ENCODE results near the gene FSHR.

Gene FSHR

DNA sequence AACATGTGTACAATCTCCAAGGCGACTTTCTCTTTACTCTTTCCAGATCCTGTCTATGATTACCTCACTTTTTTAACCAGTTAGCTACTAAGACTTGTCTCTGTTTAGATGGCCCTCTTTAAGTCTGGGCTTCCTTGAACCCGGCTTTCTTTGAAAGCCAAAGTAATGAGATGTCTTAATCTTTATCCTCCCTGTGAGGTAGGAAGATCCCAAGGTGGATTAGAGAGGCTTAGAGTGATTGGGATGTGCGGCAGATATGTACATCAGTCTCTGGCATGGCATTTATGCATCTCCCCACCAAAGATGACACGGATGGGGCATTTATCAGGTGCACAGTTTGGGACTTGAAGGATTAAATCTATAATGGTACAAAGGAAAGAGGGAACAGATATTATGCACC is 186.3 kb downstream of the FSHR start:
- intact Hi-C loops (cut with DNase I; ENCODE audit: low total_unique reads), result no loop called here
- DNase-seq, result no peak
- no peak overlapping the region for H3K27ac ChIP-seq
- H3K4me1 ChIP-seq, result no peaks in the 10 kb centered on the region
- no peaks in the 10 kb centered on the region for H3K9me3 ChIP-seq
- H3K36me3 ChIP-seq, result no peaks in the 10 kb centered on the region
- H3K4me3 ChIP-seq, result no peak overlapping the region
- no peak for TF ChIP-seq CTCF (IDR thresholded peaks at IDR 0.05)
- H3K27me3 ChIP-seq, result no peaks in the 10 kb centered on the region

DNA sequence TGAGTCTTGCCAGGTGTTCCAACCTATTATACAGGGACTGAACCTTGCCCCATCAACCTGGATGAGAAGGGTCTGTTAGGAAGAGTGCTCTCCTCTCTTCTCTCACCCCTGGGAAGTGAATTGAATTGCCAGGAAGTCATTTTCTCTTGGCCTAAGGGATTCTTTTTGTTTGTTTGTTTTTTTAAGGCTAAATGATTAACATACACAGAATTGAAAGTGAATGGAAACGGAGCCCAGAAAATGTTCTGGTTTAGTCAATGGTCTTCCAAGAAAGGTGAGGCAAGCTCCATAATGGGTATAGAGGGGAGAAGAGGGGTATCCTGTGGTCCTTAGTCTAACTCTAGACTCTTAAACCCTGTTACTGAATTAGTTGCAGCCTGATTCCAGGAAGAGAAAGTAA is 189.1 kb downstream of the FSHR start:
- intact Hi-C loops (cut with DNase I; ENCODE audit: low total_unique reads), result no loop called here
- H3K27ac ChIP-seq, result no peak overlapping the region
- no peaks in the 10 kb centered on the region for H3K36me3 ChIP-seq
- no peaks in the 10 kb centered on the region for H3K9me3 ChIP-seq
- H3K4me3 ChIP-seq, result no peak overlapping the region
- H3K4me1 ChIP-seq, result no peaks in the 10 kb centered on the region
- peaks cover 0 to 3% of the 10 kb centered on the region in 2 donors for H3K27me3 ChIP-seq
- no peak for DNase-seq
- TF ChIP-seq CTCF (IDR thresholded peaks at IDR 0.05), result no peak

DNA sequence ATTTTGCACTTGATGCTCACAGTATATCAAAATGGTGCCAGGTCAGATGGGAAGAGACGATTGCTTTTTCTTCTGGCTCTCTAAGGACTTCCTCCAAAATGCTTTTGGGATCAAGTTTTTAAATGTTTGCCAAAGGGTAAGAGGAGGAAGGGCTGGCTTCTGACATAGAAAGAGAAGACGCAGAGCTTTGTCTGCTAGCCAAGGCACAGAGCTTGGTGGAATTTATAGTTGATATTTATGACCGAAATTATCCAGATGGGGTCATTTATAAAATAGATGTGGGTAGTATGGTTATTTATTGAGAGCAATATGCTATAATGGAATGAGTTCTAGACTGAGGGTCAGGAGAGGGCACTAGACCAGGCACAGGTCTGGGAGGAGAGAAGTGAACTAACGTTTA is 193.3 kb downstream of the FSHR start:
- H3K36me3 ChIP-seq, result no peaks in the 10 kb centered on the region

DNA sequence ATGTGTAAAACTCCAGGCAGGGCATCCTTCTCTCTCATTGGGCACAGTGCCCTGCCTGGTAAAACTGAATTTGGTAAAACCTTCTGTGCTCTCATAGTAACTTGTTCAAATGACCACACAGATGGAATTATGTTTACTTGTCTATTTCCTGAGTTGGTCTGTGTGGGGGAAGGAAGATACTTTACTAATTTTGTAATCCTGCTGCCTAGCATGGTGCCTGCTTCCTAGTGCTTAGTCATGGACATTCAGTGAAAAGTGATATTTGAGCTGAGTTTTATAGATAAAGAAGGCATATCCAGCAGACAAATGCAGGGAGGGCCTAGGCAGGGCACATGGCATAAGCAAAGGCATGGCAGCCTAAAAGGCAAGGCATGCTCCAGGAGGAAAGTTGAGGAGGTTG is 199.4 kb downstream of the FSHR start:
- no peaks in the 10 kb centered on the region for H3K27me3 ChIP-seq
- H3K36me3 ChIP-seq, result no peaks in the 10 kb centered on the region
- no peak overlapping the region for H3K4me3 ChIP-seq
- intact Hi-C loops (cut with DNase I; ENCODE audit: low total_unique reads), result no loop called here
- no peaks in the 10 kb centered on the region for H3K4me1 ChIP-seq
- DNase-seq, result no peak
- no peak overlapping the region for H3K27ac ChIP-seq
- no peak for TF ChIP-seq CTCF (IDR thresholded peaks at IDR 0.05)
- no peaks in the 10 kb centered on the region for H3K9me3 ChIP-seq

More for the DNA sequence above, 193.3 kb downstream of the FSHR start:
- no peak for TF ChIP-seq CTCF (IDR thresholded peaks at IDR 0.05)
- Histone ChIP-seq H3K9me3 (no peaks in the 10 kb centered on the region), H3K4me3 (no peak overlapping the region), H3K4me1 (no peaks in the 10 kb centered on the region), H3K27me3 (peaks cover 0 to 3% of the 10 kb centered on the region in 2 donors), H3K27ac (no peak overlapping the region)
- no peak for DNase-seq
- intact Hi-C loops (cut with DNase I; ENCODE audit: low total_unique reads), result no loop called here

- no peak for DNase-seq
- H3K4me1 ChIP-seq, result no peaks in the 10 kb centered on the region
- no peak for TF ChIP-seq CTCF (IDR thresholded peaks at IDR 0.05)
- no peaks in the 10 kb centered on the region for H3K27me3 ChIP-seq
- intact Hi-C loops (cut with DNase I; ENCODE audit: low total_unique reads), result no loop called here
- H3K9me3 ChIP-seq, result no peaks in the 10 kb centered on the region
- H3K27ac ChIP-seq, result no peak overlapping the region
- no peaks in the 10 kb centered on the region for H3K36me3 ChIP-seq
- no peak overlapping the region for H3K4me3 ChIP-seq
Observed at GRCh38 chr2:48954311-48954710, 200.0 kb downstream of the FSHR start.

GRCh38 chr2:48952614-48953013 is 201.7 kb downstream of the FSHR start:
- TF ChIP-seq CTCF (IDR thresholded peaks at IDR 0.05), result no peak
- intact Hi-C loops (cut with DNase I; ENCODE audit: low total_unique reads), result no loop called here
- H3K4me1 ChIP-seq, result peaks cover 0 to 3% (median 0%) of the 10 kb centered on the region in 4 donors
- no peaks in the 10 kb centered on the region for H3K36me3 ChIP-seq
- H3K27me3 ChIP-seq, result no peaks in the 10 kb centered on the region
- no peaks in the 10 kb centered on the region for H3K9me3 ChIP-seq
- H3K4me3 ChIP-seq, result no peak overlapping the region
- no peak overlapping the region for H3K27ac ChIP-seq
- no peak for DNase-seq
